K562 (cell line): Measurements from ENCODE around the gene EYA4. TPM values are rescaled to one million over a fixed set of nuclear protein-coding genes. Genes with fewer than 3 reads are reported as not detected.

ENCODE experiments used
- ATAC-seq: fragments of 200-7000 bp; cut with Tn5 transposase; 3 replicates; pipeline ENCODE4 v1.9.1; 2020; ENCODE audit warnings: moderate library complexity
- BruUV-seq: library from RNA; stranded (reverse); fragments of 400-500 nt; replicated peaks from 2 replicates; lab custom pipeline; 2021; lab: Mats Ljungman, UMichigan
- CTCF ChIA-PET: fragments of 300-600 bp; formaldehyde crosslinking; extraction: SDS; loops from one replicate; lab custom pipeline; 2021; ENCODE audit warnings: low intra/inter-chr PET ratio; lab: Yijun Ruan, JAX
- POLR2A ChIA-PET: fragments of 300-600, 350-650 bp; sonication (Branson Sonifier 250); formaldehyde crosslinking; extraction: SDS; loops from one replicate; lab custom pipeline; 2021; ENCODE audit warnings: antibody characterized with exemption, inconsistent platforms; lab: Yijun Ruan, JAX
- DNase-seq, 4 experiments: peaks; one replicate each; pipeline versions ENCODE4 v3.0.0 to v3.0.0-alpha.2; 2011 to 2018; ENCODE audit warnings: low spot score in 3 of 4, mixed read lengths in 3 of 4; ENCODE audit errors: extremely low read depth in 1 of 4
- FAIRE-seq: peaks from 2 replicates; lab custom pipeline; 2011; peaks lifted over from hg19 to GRCh38; lab: Jason Lieb, UNC
- H2AFZ ChIP-seq: 2 replicates; pipeline ENCODE4 v1.6.0; 2011; ENCODE audit warnings: low read depth, low read length, control low read depth, inconsistent platforms
- H3K27ac ChIP-seq: fragments of 200-600 bp; 3 replicates; pipeline ENCODE4 v1.8.0; 2011; ENCODE audit warnings: low read depth, mild to moderate bottlenecking, control low read depth, inconsistent platforms, low read length, moderate library complexity, mixed read lengths; ENCODE audit errors: extremely low read depth
- H3K27me3 ChIP-seq, 2 experiments: fragments of 300-600 bp in 1 of 2; 2 replicates in 1 of 2; 3 replicates in 1 of 2; pipeline versions ENCODE4 v1.6.0 to v1.8.0; 2011; ENCODE audit warnings: inconsistent platforms in 2 of 2, low read length in 2 of 2, mild to moderate bottlenecking in 1 of 2, mixed read lengths in 1 of 2, moderate library complexity in 1 of 2; ENCODE audit not compliant: control insufficient read depth in 2 of 2, insufficient read depth in 2 of 2
- H3K36me3 ChIP-seq: fragments of 300-600 bp; 3 replicates; pipeline ENCODE4 v1.8.0; 2011; ENCODE audit warnings: mild to moderate bottlenecking, low read length, inconsistent platforms; ENCODE audit not compliant: control insufficient read depth, insufficient read depth
- H3K4me1 ChIP-seq, 2 experiments: fragments of 200-600 bp in 1 of 2; replicated peaks in 1 of 2; 2 replicates in 1 of 2; 3 replicates in 1 of 2; pipeline versions ENCODE4 v1.5.1 to v1.8.0; 2011; ENCODE audit warnings: inconsistent platforms in 2 of 2, low read length in 2 of 2, mild to moderate bottlenecking in 1 of 2, mixed read lengths in 1 of 2, moderate library complexity in 1 of 2; ENCODE audit not compliant: control insufficient read depth in 2 of 2, insufficient read depth in 2 of 2
- H3K4me2 ChIP-seq: 2 replicates; pipeline ENCODE4 v1.6.1; 2011; ENCODE audit warnings: low read length, control low read depth, inconsistent platforms, mixed read lengths; ENCODE audit not compliant: insufficient read depth
- H3K4me3 ChIP-seq: fragments of 200-600 bp; sonication (generic), shearing (Covaris generic); 2 replicates; pipeline ENCODE4 v1.5.1; 2016; ENCODE audit warnings: control low read depth, inconsistent platforms
- H3K79me2 ChIP-seq: fragments of 200-600 bp; 3 replicates; pipeline ENCODE4 v1.8.0; 2011; ENCODE audit warnings: low read length, inconsistent platforms; ENCODE audit not compliant: control insufficient read depth, insufficient read depth
- H3K9ac ChIP-seq, 2 experiments: 2 replicates each; pipeline versions ENCODE4 v1.6.0 to v1.6.1; 2011; ENCODE audit warnings: low read depth in 2 of 2, low read length in 2 of 2, control low read depth in 1 of 2, inconsistent platforms in 1 of 2, mild to moderate bottlenecking in 1 of 2, mixed read lengths in 1 of 2; ENCODE audit not compliant: insufficient read depth in 1 of 2
- H3K9me1 ChIP-seq: one replicate; pipeline ENCODE4 v1.6.0; 2011; ENCODE audit warnings: inconsistent platforms, mild to moderate bottlenecking, low read length, moderate library complexity; ENCODE audit not compliant: control insufficient read depth, insufficient read depth
- H3K9me3 ChIP-seq: replicated peaks from 2 replicates; pipeline ENCODE4 v1.5.1; 2011; ENCODE audit warnings: low read depth, low read length, inconsistent platforms; ENCODE audit not compliant: control insufficient read depth, insufficient read depth
- H4K20me1 ChIP-seq: replicated peaks from 2 replicates; pipeline ENCODE4 v1.6.1; 2011; ENCODE audit warnings: low read length, inconsistent platforms, mixed read lengths; ENCODE audit not compliant: control insufficient read depth, insufficient read depth
- HDAC6 ChIP-seq: IDR thresholded peaks from 2 replicates; pipeline ENCODE4 v1.6.1; 2012; ENCODE audit warnings: low read depth, mild to moderate bottlenecking, control low read depth, inconsistent platforms, low read length, moderate library complexity
- HDGF ChIP-seq: fragments of 450-650 bp; IDR thresholded peaks from 2 replicates; pipeline ENCODE4 v1.6.1; 2016
- TAL1 ChIP-seq: fragments of 450-650 bp; IDR thresholded peaks from 2 replicates; pipeline ENCODE4 v1.6.1; 2016; ENCODE audit warnings: mild to moderate bottlenecking
- ZNF431 ChIP-seq: sonication (generic); formaldehyde crosslinking; IDR thresholded peaks from 2 replicates; pipeline ENCODE4 v1.8.0; 2022; ENCODE audit warnings: mild to moderate bottlenecking, missing genetic modification reagents
- WGBS: fragments of 100-300 bp; shearing (Covaris generic); methylation state at CpG from one replicate; pipeline ENCODE4 v1.1.6; 2016; ENCODE audit warnings: low coverage, mixed read lengths; ENCODE audit not compliant: insufficient coverage; ENCODE audit errors: missing lambda C conversion rate; 5-methylcytosine and 5-hydroxymethylcytosine counted together
- in situ Hi-C: fragments of 300-500 bp; cut with MboI; formaldehyde crosslinking; loops from 4 replicates; pipeline ENCODE4 v1.15.0; 2018; ENCODE audit warnings: inconsistent platforms, mixed read lengths
- intact Hi-C: fragments of 100-400 bp; cut with micrococcal nuclease; formaldehyde crosslinking; loops from 2 replicates; pipeline ENCODE4 v1.14.2; 2022
- polyA plus RNA-seq, 8 experiments: library from polyadenylated mRNA; depleted of rRNA in 4 of 8; stranded (reverse) in 5 of 8; unstranded in 3 of 8; fragments of >200 nt; fragmentation: Nextera tagmentation in 2 of 8; fragmentation: Illumina TruSeq in 1 of 8; extraction: Ambion mirVana in 2 of 8; extraction: Trizol in 1 of 8; gene quantifications; 2 replicates each; pipeline versions ENCODE4 v1.2.1 to v1.2.3, GENCODE V29; 2011 to 2014; ENCODE audit warnings: inconsistent platforms in 1 of 8, missing spikeins in 1 of 8
- total RNA-seq, 7 experiments: library from RNA; depleted of rRNA in 6 of 7; stranded (reverse); fragments of >200 nt in 6 of 7; fragmentation: Illumina TruSeq in 2 of 7; extraction: Trizol in 2 of 7; gene quantifications; 2 replicates each; pipeline versions ENCODE4 v1.2.1 to v1.2.3, GENCODE V29; 2011 to 2021; ENCODE audit warnings: low replicate concordance in 1 of 7
- TF ChIP-seq, protein P1 (sequence below): fragments of 450-650 bp; IDR thresholded peaks from 2 replicates; pipeline ENCODE4 v1.6.1; 2017; ENCODE audit warnings: mild to moderate bottlenecking, moderate library complexity
- TF ChIP-seq, protein P2 (sequence below): fragments of 450-650 bp; IDR thresholded peaks from 2 replicates; pipeline ENCODE4 v1.6.1; 2017; ENCODE audit warnings: antibody characterized with exemption, mild to moderate bottlenecking
- TF ChIP-seq, protein P3 (sequence below): sonication (generic); formaldehyde crosslinking; IDR thresholded peaks from 2 replicates; pipeline ENCODE4 v1.8.0; 2023; ENCODE audit warnings: mild to moderate bottlenecking, missing genetic modification reagents

The EYA4 gene
- total and polyA plus RNA-seq, 9 of the 15 experiments (the other 6 are each of a cell fraction or from before 2014, with no cell fraction given) = 0.03 to 0.04 TPM; not detected in 7

DNA sequence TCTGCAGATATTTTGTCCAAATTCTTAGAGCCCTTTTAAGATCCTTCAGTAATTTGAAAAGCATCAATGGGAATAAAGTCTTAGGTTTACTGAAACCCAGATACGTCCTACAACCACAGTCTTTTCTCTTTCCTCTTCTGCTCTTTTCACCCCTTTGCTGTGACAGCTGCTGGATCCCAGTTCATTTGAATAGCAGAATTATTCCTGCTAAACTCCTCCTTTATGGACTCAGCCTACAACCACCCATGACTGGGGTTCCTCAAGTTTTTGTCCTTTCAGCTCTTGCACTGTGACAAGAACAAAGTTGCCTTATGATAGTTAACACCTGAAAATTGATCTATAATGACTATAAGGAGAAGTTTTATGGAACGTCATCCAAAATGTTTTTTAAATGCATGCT lies 237.5 kb downstream of the EYA4 start:
- Histone ChIP-seq H3K4me3 (no peak overlapping the region), H2AFZ (no peak overlapping the region), H3K4me1 (no peaks in the 10 kb centered on the region), H4K20me1 (no peaks in the 10 kb centered on the region), H3K27ac (no peak overlapping the region), H3K79me2 (no peaks in the 10 kb centered on the region), H3K4me2 (no peak overlapping the region), H3K9me3 (0 out of 2 replicates have a peak, but pooled peaks cover 2% of the 10 kb centered on the region), H3K36me3 (no peaks in the 10 kb centered on the region), H3K9ac (no peak overlapping the region), H3K9me1 (no peaks in the 10 kb centered on the region), H3K27me3 (no peaks in the 10 kb centered on the region)
- no TSS peak for BruUV-seq
- WGBS = 0% methylated on average over 2 of the region's 2 CpGs
- DNase-seq = no peak
- in situ Hi-C loops = no loop called here
- intact Hi-C loops = no loop called here
- CTCF ChIA-PET = no interaction called here
- POLR2A ChIA-PET = no interaction called here
- FAIRE-seq = no peak
- TF ChIP-seq, protein P1, sequence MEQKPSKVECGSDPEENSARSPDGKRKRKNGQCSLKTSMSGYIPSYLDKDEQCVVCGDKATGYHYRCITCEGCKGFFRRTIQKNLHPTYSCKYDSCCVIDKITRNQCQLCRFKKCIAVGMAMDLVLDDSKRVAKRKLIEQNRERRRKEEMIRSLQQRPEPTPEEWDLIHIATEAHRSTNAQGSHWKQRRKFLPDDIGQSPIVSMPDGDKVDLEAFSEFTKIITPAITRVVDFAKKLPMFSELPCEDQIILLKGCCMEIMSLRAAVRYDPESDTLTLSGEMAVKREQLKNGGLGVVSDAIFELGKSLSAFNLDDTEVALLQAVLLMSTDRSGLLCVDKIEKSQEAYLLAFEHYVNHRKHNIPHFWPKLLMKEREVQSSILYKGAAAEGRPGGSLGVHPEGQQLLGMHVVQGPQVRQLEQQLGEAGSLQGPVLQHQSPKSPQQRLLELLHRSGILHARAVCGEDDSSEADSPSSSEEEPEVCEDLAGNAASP = no peak
- TF ChIP-seq ZNF431 (CRISPR knock-in tag) = no peak
- TF ChIP-seq, all 486 proteins: peak for 0
- ATAC-seq = no peak

DNA sequence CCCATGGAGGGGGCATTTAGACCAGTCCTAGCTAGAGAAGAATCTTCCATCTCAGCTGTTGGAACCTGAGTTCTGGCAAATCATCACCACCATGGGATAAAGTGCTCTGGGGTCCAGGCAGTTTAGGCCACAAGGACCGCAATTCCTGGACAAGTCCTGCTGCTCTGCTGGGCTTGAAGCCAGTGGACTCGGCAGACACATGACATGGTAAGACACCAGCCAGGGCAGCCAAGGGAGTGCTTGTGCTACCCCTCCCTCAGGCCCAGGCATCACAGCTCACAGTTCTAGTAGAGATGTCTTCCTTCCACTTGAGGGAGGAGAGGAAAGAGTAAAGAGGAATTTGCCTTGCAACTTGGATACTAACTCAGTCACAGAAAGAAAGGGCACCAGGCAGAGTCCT lies 246.0 kb downstream of the EYA4 start:
- ATAC-seq (no peak), FAIRE-seq (no peak), DNase-seq (no peak)
- no peak overlapping the region for H3K4me3 ChIP-seq
- in situ Hi-C loops (no loop called here), intact Hi-C loops (no loop called here)
- no peak overlapping the region for H2AFZ ChIP-seq
- H3K9me1 ChIP-seq = no peaks in the 10 kb centered on the region
- H4K20me1 ChIP-seq = no peaks in the 10 kb centered on the region
- H3K36me3 ChIP-seq = no peaks in the 10 kb centered on the region
- no peaks in the 10 kb centered on the region for H3K79me2 ChIP-seq
- ChIA-PET POLR2A (no interaction called here), CTCF (no interaction called here)
- H3K4me1 ChIP-seq = no peaks in the 10 kb centered on the region
- no TSS peak for BruUV-seq
- 0% methylated on average over 2 of the region's 2 CpGs for WGBS
- no peak overlapping the region for H3K4me2 ChIP-seq
- no peak overlapping the region for H3K27ac ChIP-seq
- H3K9me3 ChIP-seq = no peaks in the 10 kb centered on the region
- no peaks in the 10 kb centered on the region for H3K27me3 ChIP-seq
- no peak overlapping the region for H3K9ac ChIP-seq
- no peak for TF ChIP-seq TAL1
- TF ChIP-seq HDAC6 = no peak
- TF ChIP-seq, protein P2, sequence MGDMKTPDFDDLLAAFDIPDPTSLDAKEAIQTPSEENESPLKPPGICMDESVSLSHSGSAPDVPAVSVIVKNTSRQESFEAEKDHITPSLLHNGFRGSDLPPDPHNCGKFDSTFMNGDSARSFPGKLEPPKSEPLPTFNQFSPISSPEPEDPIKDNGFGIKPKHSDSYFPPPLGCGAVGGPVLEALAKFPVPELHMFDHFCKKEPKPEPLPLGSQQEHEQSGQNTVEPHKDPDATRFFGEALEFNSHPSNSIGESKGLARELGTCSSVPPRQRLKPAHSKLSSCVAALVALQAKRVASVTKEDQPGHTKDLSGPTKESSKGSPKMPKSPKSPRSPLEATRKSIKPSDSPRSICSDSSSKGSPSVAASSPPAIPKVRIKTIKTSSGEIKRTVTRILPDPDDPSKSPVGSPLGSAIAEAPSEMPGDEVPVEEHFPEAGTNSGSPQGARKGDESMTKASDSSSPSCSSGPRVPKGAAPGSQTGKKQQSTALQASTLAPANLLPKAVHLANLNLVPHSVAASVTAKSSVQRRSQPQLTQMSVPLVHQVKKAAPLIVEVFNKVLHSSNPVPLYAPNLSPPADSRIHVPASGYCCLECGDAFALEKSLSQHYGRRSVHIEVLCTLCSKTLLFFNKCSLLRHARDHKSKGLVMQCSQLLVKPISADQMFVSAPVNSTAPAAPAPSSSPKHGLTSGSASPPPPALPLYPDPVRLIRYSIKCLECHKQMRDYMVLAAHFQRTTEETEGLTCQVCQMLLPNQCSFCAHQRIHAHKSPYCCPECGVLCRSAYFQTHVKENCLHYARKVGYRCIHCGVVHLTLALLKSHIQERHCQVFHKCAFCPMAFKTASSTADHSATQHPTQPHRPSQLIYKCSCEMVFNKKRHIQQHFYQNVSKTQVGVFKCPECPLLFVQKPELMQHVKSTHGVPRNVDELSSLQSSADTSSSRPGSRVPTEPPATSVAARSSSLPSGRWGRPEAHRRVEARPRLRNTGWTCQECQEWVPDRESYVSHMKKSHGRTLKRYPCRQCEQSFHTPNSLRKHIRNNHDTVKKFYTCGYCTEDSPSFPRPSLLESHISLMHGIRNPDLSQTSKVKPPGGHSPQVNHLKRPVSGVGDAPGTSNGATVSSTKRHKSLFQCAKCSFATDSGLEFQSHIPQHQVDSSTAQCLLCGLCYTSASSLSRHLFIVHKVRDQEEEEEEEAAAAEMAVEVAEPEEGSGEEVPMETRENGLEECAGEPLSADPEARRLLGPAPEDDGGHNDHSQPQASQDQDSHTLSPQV = no peak
- no peak for TF ChIP-seq HDGF
- TF ChIP-seq, protein P3, sequence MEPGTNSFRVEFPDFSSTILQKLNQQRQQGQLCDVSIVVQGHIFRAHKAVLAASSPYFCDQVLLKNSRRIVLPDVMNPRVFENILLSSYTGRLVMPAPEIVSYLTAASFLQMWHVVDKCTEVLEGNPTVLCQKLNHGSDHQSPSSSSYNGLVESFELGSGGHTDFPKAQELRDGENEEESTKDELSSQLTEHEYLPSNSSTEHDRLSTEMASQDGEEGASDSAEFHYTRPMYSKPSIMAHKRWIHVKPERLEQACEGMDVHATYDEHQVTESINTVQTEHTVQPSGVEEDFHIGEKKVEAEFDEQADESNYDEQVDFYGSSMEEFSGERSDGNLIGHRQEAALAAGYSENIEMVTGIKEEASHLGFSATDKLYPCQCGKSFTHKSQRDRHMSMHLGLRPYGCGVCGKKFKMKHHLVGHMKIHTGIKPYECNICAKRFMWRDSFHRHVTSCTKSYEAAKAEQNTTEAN (CRISPR knock-in tag) = no peak
